DND-41 (cell line): ENCODE measurements around the gene CFB.

Experiments
- ATAC-seq: fragments of 200-7000 bp; cut with Tn5 transposase; 3 replicates; pipeline ENCODE4 v1.9.1; 2021; ENCODE audit warnings: low read depth; ENCODE audit not compliant: insufficient read depth
- DNase-seq: peaks from one replicate; pipeline ENCODE4 v3.0.0-alpha.2; 2020
- H2AFZ ChIP-seq: 2 replicates; pipeline ENCODE4 v1.6.0; 2012; ENCODE audit warnings: low read depth, low read length
- H3K27ac ChIP-seq: 2 replicates; pipeline ENCODE4 v1.5.1; 2012; ENCODE audit warnings: low read length, inconsistent platforms
- H3K27me3 ChIP-seq: fragments of 200-600 bp; sonication (generic); 2 replicates; pipeline ENCODE4 v1.6.0; 2012; ENCODE audit warnings: low read length, mild to moderate bottlenecking, inconsistent platforms; ENCODE audit not compliant: insufficient read depth, poor library complexity
- H3K36me3 ChIP-seq: 2 replicates; pipeline ENCODE4 v1.5.1; 2012; ENCODE audit warnings: low read length, inconsistent platforms; ENCODE audit not compliant: insufficient read depth
- H3K4me1 ChIP-seq: 2 replicates; pipeline ENCODE4 v1.5.1; 2012; ENCODE audit warnings: mild to moderate bottlenecking, low read length; ENCODE audit not compliant: insufficient read depth
- H3K4me2 ChIP-seq: 2 replicates; pipeline ENCODE4 v1.6.0; 2012; ENCODE audit warnings: mild to moderate bottlenecking, moderate library complexity, low read length, inconsistent platforms; ENCODE audit not compliant: insufficient read depth
- H3K4me3 ChIP-seq, 2 experiments: fragments of 200-600 bp in 1 of 2; shearing (Covaris generic) in 1 of 2; 2 replicates each; pipeline ENCODE4 v1.5.1; 2012 to 2016; ENCODE audit warnings: inconsistent platforms in 2 of 2, low read length in 2 of 2, mild to moderate bottlenecking in 2 of 2, low read depth in 1 of 2, moderate library complexity in 1 of 2
- H3K79me2 ChIP-seq: 2 replicates; pipeline ENCODE4 v1.6.0; 2012; ENCODE audit warnings: low read length, inconsistent platforms; ENCODE audit not compliant: insufficient read depth
- H3K9ac ChIP-seq: 2 replicates; pipeline ENCODE4 v1.6.0; 2012; ENCODE audit warnings: low read depth, mild to moderate bottlenecking, inconsistent platforms, low read length, moderate library complexity
- H3K9me3 ChIP-seq: 2 replicates; pipeline ENCODE4 v1.5.1; 2012; ENCODE audit warnings: low read length, moderate library complexity, mild to moderate bottlenecking, inconsistent platforms; ENCODE audit not compliant: insufficient read depth, severe bottlenecking
- H4K20me1 ChIP-seq: 2 replicates; pipeline ENCODE4 v1.6.0; 2012; ENCODE audit warnings: low read length; ENCODE audit not compliant: insufficient read depth
- EZH2 ChIP-seq: IDR thresholded peaks from 3 replicates; pipeline ENCODE4 v1.6.1; 2012; ENCODE audit warnings: borderline replicate concordance, low read depth, mild to moderate bottlenecking, moderate library complexity, low read length, inconsistent platforms; ENCODE audit not compliant: severe bottlenecking
- TF ChIP-seq, protein P1 (sequence below): IDR thresholded peaks from 2 replicates; pipeline ENCODE4 v1.5.1; 2012; ENCODE audit warnings: borderline replicate concordance, low read length, moderate library complexity, mild to moderate bottlenecking; ENCODE audit not compliant: poor library complexity, severe bottlenecking; ENCODE audit errors: extremely low read depth

The CFB gene

DNA sequence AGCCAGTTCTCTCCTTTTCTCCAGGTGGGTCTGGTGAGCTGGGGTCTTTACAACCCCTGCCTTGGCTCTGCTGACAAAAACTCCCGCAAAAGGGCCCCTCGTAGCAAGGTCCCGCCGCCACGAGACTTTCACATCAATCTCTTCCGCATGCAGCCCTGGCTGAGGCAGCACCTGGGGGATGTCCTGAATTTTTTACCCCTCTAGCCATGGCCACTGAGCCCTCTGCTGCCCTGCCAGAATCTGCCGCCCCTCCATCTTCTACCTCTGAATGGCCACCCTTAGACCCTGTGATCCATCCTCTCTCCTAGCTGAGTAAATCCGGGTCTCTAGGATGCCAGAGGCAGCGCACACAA is 765 bp upstream of the CFB start:
- no peak for TF ChIP-seq EZH2
- TF ChIP-seq, protein P1, sequence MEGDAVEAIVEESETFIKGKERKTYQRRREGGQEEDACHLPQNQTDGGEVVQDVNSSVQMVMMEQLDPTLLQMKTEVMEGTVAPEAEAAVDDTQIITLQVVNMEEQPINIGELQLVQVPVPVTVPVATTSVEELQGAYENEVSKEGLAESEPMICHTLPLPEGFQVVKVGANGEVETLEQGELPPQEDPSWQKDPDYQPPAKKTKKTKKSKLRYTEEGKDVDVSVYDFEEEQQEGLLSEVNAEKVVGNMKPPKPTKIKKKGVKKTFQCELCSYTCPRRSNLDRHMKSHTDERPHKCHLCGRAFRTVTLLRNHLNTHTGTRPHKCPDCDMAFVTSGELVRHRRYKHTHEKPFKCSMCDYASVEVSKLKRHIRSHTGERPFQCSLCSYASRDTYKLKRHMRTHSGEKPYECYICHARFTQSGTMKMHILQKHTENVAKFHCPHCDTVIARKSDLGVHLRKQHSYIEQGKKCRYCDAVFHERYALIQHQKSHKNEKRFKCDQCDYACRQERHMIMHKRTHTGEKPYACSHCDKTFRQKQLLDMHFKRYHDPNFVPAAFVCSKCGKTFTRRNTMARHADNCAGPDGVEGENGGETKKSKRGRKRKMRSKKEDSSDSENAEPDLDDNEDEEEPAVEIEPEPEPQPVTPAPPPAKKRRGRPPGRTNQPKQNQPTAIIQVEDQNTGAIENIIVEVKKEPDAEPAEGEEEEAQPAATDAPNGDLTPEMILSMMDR = no peak
- no peak for ATAC-seq
- peaks cover 10% of the 10 kb centered on the region for H3K27me3 ChIP-seq
- no peaks in the 10 kb centered on the region for H3K36me3 ChIP-seq
- no peak overlapping the region for H2AFZ ChIP-seq
- H3K27ac ChIP-seq = no peak overlapping the region
- DNase-seq = no peak
- no peaks in the 10 kb centered on the region for H3K9me3 ChIP-seq
- H3K79me2 ChIP-seq = no peaks in the 10 kb centered on the region
- H3K4me2 ChIP-seq = no peak overlapping the region
- H4K20me1 ChIP-seq = no peaks in the 10 kb centered on the region; the same call in 1 of the 2 replicates
- no peak overlapping the region for H3K9ac ChIP-seq
- no peak overlapping the region for H3K4me3 ChIP-seq
- H3K4me1 ChIP-seq = no peaks in the 10 kb centered on the region

DNA sequence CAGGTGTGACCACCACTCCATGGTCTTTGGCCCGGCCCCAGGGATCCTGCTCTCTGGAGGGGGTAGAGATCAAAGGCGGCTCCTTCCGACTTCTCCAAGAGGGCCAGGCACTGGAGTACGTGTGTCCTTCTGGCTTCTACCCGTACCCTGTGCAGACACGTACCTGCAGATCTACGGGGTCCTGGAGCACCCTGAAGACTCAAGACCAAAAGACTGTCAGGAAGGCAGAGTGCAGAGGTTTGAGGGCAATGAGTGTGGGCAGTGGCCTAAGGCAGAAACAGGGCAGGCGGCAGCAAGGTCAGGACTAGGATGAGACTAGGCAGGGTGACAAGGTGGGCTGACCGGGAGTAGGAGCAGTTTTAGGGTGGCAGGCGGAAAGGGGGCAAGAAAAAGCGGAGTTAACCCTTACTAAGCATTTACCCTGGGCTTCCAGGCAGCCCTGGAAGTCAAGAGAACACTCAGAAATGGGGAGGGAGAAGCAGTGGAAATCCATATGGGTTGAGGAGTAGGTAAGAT is 533 bp downstream of the CFB start:
- ATAC-seq = no peak

DNA sequence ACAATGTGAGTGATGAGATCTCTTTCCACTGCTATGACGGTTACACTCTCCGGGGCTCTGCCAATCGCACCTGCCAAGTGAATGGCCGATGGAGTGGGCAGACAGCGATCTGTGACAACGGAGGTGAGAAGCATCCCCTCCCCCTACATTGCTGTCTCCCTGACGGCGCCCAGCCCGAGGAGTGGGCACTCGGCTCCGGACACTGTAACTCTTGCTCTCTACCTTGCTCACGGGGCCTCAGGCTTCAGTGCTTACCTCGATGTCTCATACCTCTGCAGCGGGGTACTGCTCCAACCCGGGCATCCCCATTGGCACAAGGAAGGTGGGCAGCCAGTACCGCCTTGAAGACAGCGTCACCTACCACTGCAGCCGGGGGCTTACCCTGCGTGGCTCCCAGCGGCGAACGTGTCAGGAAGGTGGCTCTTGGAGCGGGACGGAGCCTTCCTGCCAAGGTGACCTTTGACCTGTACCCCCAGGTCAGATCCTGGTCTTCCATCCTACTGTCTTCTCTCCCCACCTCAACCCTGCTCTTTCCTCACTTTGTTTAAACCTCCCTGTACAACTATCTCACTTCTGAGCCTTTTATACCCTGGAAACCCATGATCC is 1.3 kb downstream of the CFB start:
- DNase-seq (no peak), ATAC-seq (no peak)
- Histone ChIP-seq H3K9me3 (no peaks in the 10 kb centered on the region), H3K4me2 (no peak overlapping the region), H3K79me2 (no peaks in the 10 kb centered on the region), H3K27me3 (peaks cover 10% of the 10 kb centered on the region), H3K4me1 (no peaks in the 10 kb centered on the region), H2AFZ (no peak overlapping the region), H4K20me1 (no peaks in the 10 kb centered on the region; the same call in 1 of the 2 replicates), H3K9ac (no peak overlapping the region), H3K4me3 (no peak overlapping the region), H3K36me3 (peaks cover 8% of the 10 kb centered on the region), H3K27ac (no peak overlapping the region)
- TF ChIP-seq, protein P1 = no peak
- no peak for TF ChIP-seq EZH2

More for the DNA sequence above, 533 bp downstream of the CFB start:
- H3K9me3 ChIP-seq = no peaks in the 10 kb centered on the region
- TF ChIP-seq, protein P1 = no peak
- no peak for TF ChIP-seq EZH2
- H4K20me1 ChIP-seq = no peaks in the 10 kb centered on the region; the same call in 1 of the 2 replicates
- no peak overlapping the region for H2AFZ ChIP-seq
- no peak overlapping the region for H3K4me3 ChIP-seq
- no peak for DNase-seq
- H3K4me2 ChIP-seq = no peak overlapping the region
- H3K9ac ChIP-seq = no peak overlapping the region
- no peaks in the 10 kb centered on the region for H3K79me2 ChIP-seq
- H3K27me3 ChIP-seq = peaks cover 10% of the 10 kb centered on the region
- no peak overlapping the region for H3K27ac ChIP-seq
- peaks cover under 1% of the 10 kb centered on the region; the same call in 1 of the 2 replicates for H3K36me3 ChIP-seq
- no peaks in the 10 kb centered on the region for H3K4me1 ChIP-seq

DNA sequence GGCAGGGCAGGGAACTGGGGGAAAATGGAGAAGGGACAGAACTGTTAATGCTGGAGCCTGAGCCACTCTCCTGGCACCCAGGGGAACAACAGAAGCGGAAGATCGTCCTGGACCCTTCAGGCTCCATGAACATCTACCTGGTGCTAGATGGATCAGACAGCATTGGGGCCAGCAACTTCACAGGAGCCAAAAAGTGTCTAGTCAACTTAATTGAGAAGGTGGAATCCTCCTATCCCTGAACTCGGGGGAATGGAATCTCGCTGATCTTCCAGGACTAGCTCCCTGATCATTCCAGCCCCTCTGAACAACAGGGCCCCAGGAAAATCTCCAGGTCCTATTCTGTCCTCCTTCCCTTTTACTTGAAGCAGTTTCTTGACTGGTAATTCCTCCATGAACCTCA is 2.0 kb downstream of the CFB start:
- Histone ChIP-seq H3K4me2 (no peak overlapping the region), H3K27ac (no peak overlapping the region), H3K79me2 (no peaks in the 10 kb centered on the region), H4K20me1 (no peaks in the 10 kb centered on the region; the same call in 1 of the 2 replicates), H3K4me1 (no peaks in the 10 kb centered on the region), H3K36me3 (peaks cover 15% of the 10 kb centered on the region), H2AFZ (no peak overlapping the region), H3K9me3 (no peaks in the 10 kb centered on the region), H3K27me3 (peaks cover 4% of the 10 kb centered on the region), H3K4me3 (no peak overlapping the region), H3K9ac (no peak overlapping the region)
- DNase-seq (no peak), ATAC-seq (no peak)
- TF ChIP-seq, protein P1 = no peak
- no peak for TF ChIP-seq EZH2
